ENCODE data around the gene MOCS1.

The MOCS1 gene

DNA sequence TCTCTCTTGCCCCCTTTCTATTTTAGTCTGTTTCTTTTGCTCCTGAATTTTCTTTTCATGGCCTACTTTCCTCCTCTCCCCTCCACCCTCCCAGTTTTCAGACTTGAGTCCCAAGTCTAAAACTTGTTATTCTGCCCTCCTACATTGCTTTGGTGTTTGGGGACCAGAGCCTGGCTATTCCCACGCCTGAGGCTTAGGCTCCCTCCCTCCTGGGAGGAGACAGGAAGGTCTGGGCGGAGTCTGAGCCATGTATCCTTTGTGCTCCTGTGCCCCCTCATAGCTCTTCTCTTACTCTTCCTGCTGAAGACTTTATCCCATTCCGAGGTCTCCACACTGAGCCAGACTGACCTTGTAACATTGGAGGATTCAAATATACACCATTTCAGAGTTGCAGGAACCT lies 72.6 kb downstream of the MOCS1 start:
- no peak for DNase-seq

DNA sequence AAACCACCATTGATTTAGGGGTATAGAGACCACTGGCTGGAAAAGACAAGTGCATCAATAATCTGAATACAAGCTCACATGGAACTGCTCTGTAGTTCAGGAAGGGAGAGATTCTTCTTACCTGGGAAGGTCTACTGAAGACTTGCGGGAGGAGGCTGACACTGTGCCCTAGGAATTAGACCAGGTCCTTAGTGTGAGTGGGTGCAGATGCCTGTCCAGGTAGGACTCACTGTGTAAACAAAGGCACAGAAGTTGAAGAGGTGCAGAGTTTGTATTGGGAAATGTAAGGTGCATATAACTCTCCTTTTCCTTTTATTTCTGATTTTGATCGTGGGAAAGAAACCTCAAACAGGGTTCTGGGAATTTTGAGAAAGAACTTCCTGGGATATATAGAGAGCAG lies 75.2 kb downstream of the MOCS1 start:
- no peak for DNase-seq

DNA sequence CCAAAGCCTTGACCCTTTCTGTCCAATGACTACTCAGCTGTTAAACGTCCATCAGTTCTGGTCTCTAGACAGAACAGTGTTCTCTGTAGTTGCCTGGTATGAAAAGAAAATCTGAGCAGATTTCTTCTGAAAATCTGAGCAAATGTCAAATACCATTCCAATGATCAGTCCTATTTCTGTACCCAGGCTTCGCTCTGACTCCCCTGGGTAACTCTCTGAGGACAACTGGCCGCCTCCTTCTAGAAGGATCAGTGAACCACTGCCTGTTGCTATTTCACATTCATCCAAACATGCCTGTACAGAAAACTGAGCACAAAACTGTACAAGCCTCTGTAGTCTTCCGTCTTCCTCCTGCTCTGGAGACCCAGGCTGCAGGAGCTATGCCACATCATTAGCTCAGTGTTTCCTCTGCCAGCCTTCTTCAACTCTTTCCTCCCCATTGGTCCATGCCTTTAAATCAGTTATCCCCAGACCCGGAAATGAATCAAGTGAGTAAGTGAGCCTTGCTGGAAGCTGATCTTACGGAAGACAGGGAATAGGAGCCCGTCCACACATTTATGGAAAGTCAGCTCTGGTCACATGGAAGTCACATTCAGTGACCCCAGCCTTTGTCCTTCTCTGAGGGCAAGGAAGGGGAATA lies 78.8 kb downstream of the MOCS1 start:
- no peak for DNase-seq

All from stimulated activated CD4-positive, alpha-beta T cell treated with anti-CD3 and anti-CD28 coated beads, Interleukin-4, amount 100 ng/mL, for 24 hours (primary cell).